Testis (tissue), 3 donors: Measurements from ENCODE around the gene DCTN5. TPM values are rescaled to one million over a fixed set of nuclear protein-coding genes. Genes with fewer than 3 reads are reported as not detected.
"Not testable (repeated sequence)": the region's sequence is repeated elsewhere in the genome, so short reads cannot be mapped to it uniquely, and the experiment has no call there.

Source experiments
- DNase-seq: peaks from one replicate; pipeline ENCODE4 v3.0.0-alpha.2; 2019
- H3K27ac ChIP-seq, 2 donors: fragments of 200-600 bp; sonication (generic); one replicate each; pipeline ENCODE4 v1.5.1; 2019
- H3K27me3 ChIP-seq: fragments of 200-600 bp; sonication (generic); one replicate; pipeline ENCODE4 v1.5.1; 2019
- H3K36me3 ChIP-seq: fragments of 200-600 bp; sonication (generic); one replicate; pipeline ENCODE4 v1.5.1; 2017; ENCODE audit warnings: low read depth; ENCODE audit errors: missing control alignments
- H3K4me1 ChIP-seq: fragments of 200-600 bp; sonication (generic); one replicate; pipeline ENCODE4 v1.5.1; 2019
- H3K4me3 ChIP-seq, 2 donors: fragments of 200-600 bp; sonication (generic); one replicate each; pipeline ENCODE4 v1.5.1; 2017 to 2019
- H3K9me3 ChIP-seq: fragments of 200-600 bp; sonication (generic); one replicate; pipeline ENCODE4 v1.5.1; 2017
- CTCF ChIP-seq, 3 experiments: fragments of 450-650 bp in 2 of 3; fragments of 200-600 bp in 1 of 3; sonication (generic) in 1 of 3; IDR thresholded peaks; one replicate each; pipeline ENCODE4 v1.5.1; 2016 to 2019; ENCODE audit warnings: antibody characterized with exemption in 3 of 3, mild to moderate bottlenecking in 2 of 3, moderate library complexity in 1 of 3
- POLR2A ChIP-seq: fragments of 450-650 bp; IDR thresholded peaks from one replicate; pipeline ENCODE4 v1.6.1; 2017; ENCODE audit warnings: antibody characterized with exemption, mild to moderate bottlenecking, moderate library complexity
- WGBS, 2 donors: methylation state at CpG; one replicate each; pipeline ENCODE4 v1.1.5; 2018; 5-methylcytosine and 5-hydroxymethylcytosine counted together
- intact Hi-C: fragments of 100-400 bp; cut with DNase I; formaldehyde crosslinking; loops from one replicate; pipeline ENCODE4 v1.15.1; 2023; ENCODE audit warnings: low total_unique reads
- polyA plus RNA-seq: library from polyadenylated mRNA; stranded (reverse); fragments of 350-450 nt; fragmentation: Illumina TruSeq; extraction: RNeasy Lipid Tissue Mini Kit (QIAGEN cat#74804); gene quantifications from one replicate; pipeline ENCODE4 v1.2.3, GENCODE V29; 2014; ENCODE audit warnings: low read depth, low replicate concordance; ENCODE audit not compliant: insufficient read depth
- total RNA-seq, 2 donors: library from RNA; depleted of rRNA; stranded (reverse); fragments of >200 nt; gene quantifications; one replicate each; pipeline ENCODE4 v1.2.3, GENCODE V29; 2016

DCTN5 gene
- total and polyA plus RNA-seq, 3 donors from 2014 or later: 61.3 to 84.0 (median 63.3) TPM

GRCh38 chr16:23611936-23612335 lies 29.3 kb upstream of the DCTN5 start:
- no peaks in the 10 kb centered on the region for H3K36me3 ChIP-seq
- no peak for TF ChIP-seq POLR2A
- no peak for TF ChIP-seq CTCF (IDR thresholded peaks at IDR 0.05)
- intact Hi-C loops: no loop called here

GRCh38 chr16:23615805-23616204 lies 25.5 kb upstream of the DCTN5 start:
- WGBS, 2 donors: 92 to 96% methylated on average over 9 of the region's 9 CpGs
- Histone ChIP-seq H3K36me3 (no peaks in the 10 kb centered on the region), H3K27me3 (no peaks in the 10 kb centered on the region), H3K27ac (no peak overlapping the region), H3K9me3 (no peaks in the 10 kb centered on the region), H3K4me1 (no peaks in the 10 kb centered on the region), H3K4me3 (no peak overlapping the region)
- DNase-seq: no peak
- intact Hi-C loops: no loop called here
- TF ChIP-seq POLR2A (no peak), CTCF (IDR thresholded peaks at IDR 0.05) (no peak)

More at GRCh38 chr16:23611936-23612335, 29.3 kb upstream of the DCTN5 start:
- DNase-seq: no peak
- WGBS, 2 donors: 91 to 100% methylated on average over 3 of the region's 3 CpGs
- Histone ChIP-seq H3K27ac (no peak overlapping the region), H3K9me3 (no peaks in the 10 kb centered on the region), H3K27me3 (no peaks in the 10 kb centered on the region), H3K4me1 (no peaks in the 10 kb centered on the region), H3K4me3 (no peak overlapping the region)

- no peak for TF ChIP-seq CTCF (IDR thresholded peaks at IDR 0.05)
- no peak for TF ChIP-seq POLR2A
- H3K36me3 ChIP-seq: no peaks in the 10 kb centered on the region
- no peak for DNase-seq
Observed at GRCh38 chr16:23624092-23624491, 17.2 kb upstream of the DCTN5 start.

GRCh38 chr16:23629516-23629915 lies 11.8 kb upstream of the DCTN5 start:
- DNase-seq: no peak
- intact Hi-C loops: no loop called here
- WGBS, 2 donors: 90 to 94% methylated on average over 8 of the region's 8 CpGs
- Histone ChIP-seq H3K4me3 (no peak overlapping the region), H3K36me3 (no peaks in the 10 kb centered on the region), H3K4me1 (no peaks in the 10 kb centered on the region), H3K27ac (no peak overlapping the region), H3K9me3 (no peaks in the 10 kb centered on the region), H3K27me3 (no peaks in the 10 kb centered on the region)
- no peak for TF ChIP-seq CTCF (IDR thresholded peaks at IDR 0.05)
- TF ChIP-seq POLR2A: no peak

More at GRCh38 chr16:23624092-23624491, 17.2 kb upstream of the DCTN5 start:
- no peaks in the 10 kb centered on the region for H3K9me3 ChIP-seq
- no peak overlapping the region for H3K4me3 ChIP-seq
- intact Hi-C loops: no loop called here
- H3K4me1 ChIP-seq: no peaks in the 10 kb centered on the region
- no peak overlapping the region for H3K27ac ChIP-seq
- H3K27me3 ChIP-seq: no peaks in the 10 kb centered on the region

GRCh38 chr16:23631874-23632273 lies 9.4 kb upstream of the DCTN5 start:
- H3K9me3 ChIP-seq, intact Hi-C loops, DNase-seq, H3K4me1 ChIP-seq, H3K36me3 ChIP-seq, H3K4me3 ChIP-seq, H3K27ac ChIP-seq, H3K27me3 ChIP-seq: not testable (repeated sequence)
- WGBS, 2 donors: 74 to 78% methylated on average over 3 of the region's 3 CpGs
